KMS-11 (cell line): ENCODE data around the gene MEIOB.
"Not testable (repeated sequence)": the region's sequence is repeated elsewhere in the genome, so short reads cannot be mapped to it uniquely, and the experiment has no call there.

Experiments used
- H2AFZ ChIP-seq: fragments of 200-600 bp; sonication (generic); 2 replicates; pipeline ENCODE4 v1.6.1; 2016; ENCODE audit warnings: antibody characterized with exemption, mixed run types, low read depth
- H3K27ac ChIP-seq: fragments of 200-600 bp; sonication (generic); 2 replicates; pipeline ENCODE4 v1.6.1; 2016; ENCODE audit warnings: mild to moderate bottlenecking, mixed run types
- H3K27me3 ChIP-seq: fragments of 200-600 bp; sonication (generic); 2 replicates; pipeline ENCODE4 v1.6.1; 2017; ENCODE audit warnings: mild to moderate bottlenecking, low read depth, mixed run types, moderate library complexity; ENCODE audit not compliant: insufficient read depth
- H3K36me3 ChIP-seq: fragments of 200-600 bp; sonication (generic); 2 replicates; pipeline ENCODE4 v1.6.1; 2017; ENCODE audit warnings: mild to moderate bottlenecking, mixed run types; ENCODE audit not compliant: insufficient read depth
- H3K4me1 ChIP-seq: fragments of 200-600 bp; sonication (generic); 2 replicates; pipeline ENCODE4 v1.6.1; 2016; ENCODE audit warnings: mild to moderate bottlenecking, low read depth, mixed run types; ENCODE audit not compliant: poor library complexity, severe bottlenecking
- H3K4me2 ChIP-seq: fragments of 200-600 bp; sonication (generic); 2 replicates; pipeline ENCODE4 v1.7.0; 2016; ENCODE audit warnings: mild to moderate bottlenecking, mixed run types
- H3K4me3 ChIP-seq: fragments of 200-600 bp; sonication (generic); IDR thresholded peaks from 2 replicates; pipeline ENCODE4 v1.6.1; 2017; ENCODE audit warnings: low read depth, low read length, mixed read lengths; ENCODE audit not compliant: insufficient read depth
- H3K79me2 ChIP-seq: fragments of 200-600 bp; sonication (generic); 2 replicates; pipeline ENCODE4 v1.6.1; 2016; ENCODE audit warnings: low read depth, mixed run types; ENCODE audit not compliant: insufficient read depth
- H3K9ac ChIP-seq: fragments of 200-600 bp; sonication (generic); 2 replicates; pipeline ENCODE4 v1.6.1; 2016; ENCODE audit warnings: mild to moderate bottlenecking, mixed run types
- H4K20me1 ChIP-seq: fragments of 200-600 bp; sonication (generic); 2 replicates; pipeline ENCODE4 v1.6.1; 2016; ENCODE audit warnings: mild to moderate bottlenecking, mixed run types; ENCODE audit not compliant: insufficient read depth
- CTCF ChIP-seq: fragments of 200-600 bp; sonication (generic); conservative IDR thresholded peaks from 2 replicates; pipeline ENCODE4 v1.6.1; 2017; ENCODE audit warnings: low read depth, mild to moderate bottlenecking, antibody characterized with exemption, low read length, moderate library complexity, mixed read lengths

Gene MEIOB

GRCh38 chr16:1899641-1900451, 27.9 kb upstream of the MEIOB start:
- H3K36me3 ChIP-seq, result no peaks in the 10 kb centered on the region
- H2AFZ ChIP-seq, result no peak overlapping the region
- H3K4me3 ChIP-seq, result no peak overlapping the region
- H3K79me2 ChIP-seq, result no peaks in the 10 kb centered on the region
- peaks cover 90% of the 10 kb centered on the region for H3K27me3 ChIP-seq
- H3K9ac ChIP-seq, result no peak overlapping the region
- H4K20me1 ChIP-seq, result no peaks in the 10 kb centered on the region
- no peak for TF ChIP-seq CTCF
- no peaks in the 10 kb centered on the region for H3K4me1 ChIP-seq
- H3K27ac ChIP-seq, result no peak overlapping the region
- no peak overlapping the region for H3K4me2 ChIP-seq

- H3K79me2 ChIP-seq, H3K4me3 ChIP-seq, H3K27ac ChIP-seq, H3K36me3 ChIP-seq, H3K4me1 ChIP-seq, H2AFZ ChIP-seq, H3K9ac ChIP-seq, H4K20me1 ChIP-seq, H3K4me2 ChIP-seq: not testable (repeated sequence)
- peaks cover 89% of the 10 kb centered on the region for H3K27me3 ChIP-seq
Measured at GRCh38 chr16:1897692-1898091, 25.7 kb upstream of the MEIOB start.

DNA sequence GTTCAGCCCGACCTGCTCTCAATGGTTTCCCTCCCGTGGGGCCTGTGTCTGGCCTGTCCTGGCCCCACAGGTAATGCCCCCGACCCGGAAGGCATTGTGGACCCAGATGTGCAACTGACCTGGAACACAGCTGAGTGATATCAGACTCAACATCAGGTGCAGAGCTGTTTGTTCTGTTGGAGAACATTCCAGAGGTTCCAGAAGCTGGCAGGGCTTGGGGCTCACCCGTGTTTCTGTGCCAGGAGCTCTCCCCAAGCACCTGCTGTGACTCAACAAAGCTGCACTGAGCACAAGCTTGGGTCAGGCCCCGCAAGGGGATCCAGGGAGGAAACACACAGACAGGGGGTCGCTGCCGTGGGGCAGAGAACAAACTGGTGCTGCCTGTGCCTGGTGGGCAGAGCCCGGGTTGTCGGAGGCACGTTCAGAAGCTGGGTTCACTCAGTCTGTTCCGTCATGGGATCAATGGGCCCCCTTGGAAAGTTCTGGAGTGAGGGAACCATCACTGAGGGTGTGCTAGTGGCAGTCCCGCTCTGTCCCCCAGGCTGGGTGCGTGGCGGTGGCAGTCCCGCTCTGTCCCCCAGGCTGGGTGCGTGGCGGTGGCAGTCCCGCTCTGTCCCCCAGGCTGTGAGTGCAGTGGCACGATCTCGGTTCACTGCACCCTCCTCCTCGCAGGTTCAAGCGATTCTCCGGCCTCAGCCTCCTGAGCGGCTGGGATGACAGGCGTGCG, 24.1 kb upstream of the MEIOB start:
- no peak overlapping the region for H3K27ac ChIP-seq
- no peak overlapping the region for H3K4me2 ChIP-seq
- no peaks in the 10 kb centered on the region for H3K4me1 ChIP-seq
- no peaks in the 10 kb centered on the region for H3K79me2 ChIP-seq
- H3K27me3 ChIP-seq, result peaks cover 95% of the 10 kb centered on the region
- no peak for TF ChIP-seq CTCF
- no peak overlapping the region for H3K9ac ChIP-seq
- no peak overlapping the region for H3K4me3 ChIP-seq
- H4K20me1 ChIP-seq, result no peaks in the 10 kb centered on the region
- no peaks in the 10 kb centered on the region for H3K36me3 ChIP-seq
- H2AFZ ChIP-seq, result no peak overlapping the region

GRCh38 chr16:1895068-1895467, 23.1 kb upstream of the MEIOB start:
- Histone ChIP-seq H3K27ac (no peak overlapping the region), H3K4me3 (no peak overlapping the region), H3K79me2 (no peaks in the 10 kb centered on the region), H4K20me1 (no peaks in the 10 kb centered on the region), H2AFZ (no peak overlapping the region), H3K36me3 (no peaks in the 10 kb centered on the region), H3K4me1 (no peaks in the 10 kb centered on the region), H3K27me3 (peaks cover 96% of the 10 kb centered on the region), H3K4me2 (no peak overlapping the region), H3K9ac (no peak overlapping the region)
- no peak for TF ChIP-seq CTCF

GRCh38 chr16:1890708-1891050, 18.7 kb upstream of the MEIOB start:
- Histone ChIP-seq H3K4me2 (no peak overlapping the region), H3K36me3 (no peaks in the 10 kb centered on the region), H2AFZ (no peak overlapping the region), H3K27ac (no peak overlapping the region), H3K79me2 (no peaks in the 10 kb centered on the region), H3K27me3 (peaks cover 77% of the 10 kb centered on the region), H4K20me1 (no peaks in the 10 kb centered on the region), H3K9ac (no peak overlapping the region), H3K4me3 (no peak overlapping the region), H3K4me1 (no peaks in the 10 kb centered on the region)
- TF ChIP-seq CTCF, result no peak
